ENCODE results near the gene NAA16.

Gene NAA16

DNA sequence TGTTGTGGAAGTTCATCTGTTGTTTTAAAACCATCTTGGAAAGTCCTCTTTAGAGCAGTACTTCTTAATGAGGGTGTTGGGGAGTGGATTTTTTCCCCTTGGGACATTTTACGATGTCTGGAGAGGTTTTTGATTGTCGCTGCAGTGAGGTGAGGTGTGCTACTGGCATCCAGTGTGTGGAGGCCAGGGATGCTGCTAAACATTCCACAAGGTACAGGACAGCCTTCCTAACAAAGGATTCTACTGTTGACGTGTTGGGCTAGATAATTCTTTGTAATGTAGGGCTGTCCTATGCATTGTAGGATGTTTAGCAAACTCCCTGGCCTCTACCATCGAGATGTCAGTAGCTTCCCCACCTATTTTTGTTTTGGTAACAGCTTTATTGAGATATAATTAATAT, 33.3 kb downstream of the NAA16 start (continued):
- TF ChIP-seq, protein P1, sequence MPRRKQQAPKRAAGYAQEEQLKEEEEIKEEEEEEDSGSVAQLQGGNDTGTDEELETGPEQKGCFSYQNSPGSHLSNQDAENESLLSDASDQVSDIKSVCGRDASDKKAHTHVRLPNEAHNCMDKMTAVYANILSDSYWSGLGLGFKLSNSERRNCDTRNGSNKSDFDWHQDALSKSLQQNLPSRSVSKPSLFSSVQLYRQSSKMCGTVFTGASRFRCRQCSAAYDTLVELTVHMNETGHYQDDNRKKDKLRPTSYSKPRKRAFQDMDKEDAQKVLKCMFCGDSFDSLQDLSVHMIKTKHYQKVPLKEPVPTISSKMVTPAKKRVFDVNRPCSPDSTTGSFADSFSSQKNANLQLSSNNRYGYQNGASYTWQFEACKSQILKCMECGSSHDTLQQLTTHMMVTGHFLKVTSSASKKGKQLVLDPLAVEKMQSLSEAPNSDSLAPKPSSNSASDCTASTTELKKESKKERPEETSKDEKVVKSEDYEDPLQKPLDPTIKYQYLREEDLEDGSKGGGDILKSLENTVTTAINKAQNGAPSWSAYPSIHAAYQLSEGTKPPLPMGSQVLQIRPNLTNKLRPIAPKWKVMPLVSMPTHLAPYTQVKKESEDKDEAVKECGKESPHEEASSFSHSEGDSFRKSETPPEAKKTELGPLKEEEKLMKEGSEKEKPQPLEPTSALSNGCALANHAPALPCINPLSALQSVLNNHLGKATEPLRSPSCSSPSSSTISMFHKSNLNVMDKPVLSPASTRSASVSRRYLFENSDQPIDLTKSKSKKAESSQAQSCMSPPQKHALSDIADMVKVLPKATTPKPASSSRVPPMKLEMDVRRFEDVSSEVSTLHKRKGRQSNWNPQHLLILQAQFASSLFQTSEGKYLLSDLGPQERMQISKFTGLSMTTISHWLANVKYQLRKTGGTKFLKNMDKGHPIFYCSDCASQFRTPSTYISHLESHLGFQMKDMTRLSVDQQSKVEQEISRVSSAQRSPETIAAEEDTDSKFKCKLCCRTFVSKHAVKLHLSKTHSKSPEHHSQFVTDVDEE (CRISPR knock-in tag; IDR thresholded peaks at IDR 0.05): no peak
- TF ChIP-seq GLIS3 (CRISPR knock-in tag; IDR thresholded peaks at IDR 0.05) (no peak), RARB (CRISPR knock-in tag; IDR thresholded peaks at IDR 0.05) (no peak)
- TF ChIP-seq, protein P2, sequence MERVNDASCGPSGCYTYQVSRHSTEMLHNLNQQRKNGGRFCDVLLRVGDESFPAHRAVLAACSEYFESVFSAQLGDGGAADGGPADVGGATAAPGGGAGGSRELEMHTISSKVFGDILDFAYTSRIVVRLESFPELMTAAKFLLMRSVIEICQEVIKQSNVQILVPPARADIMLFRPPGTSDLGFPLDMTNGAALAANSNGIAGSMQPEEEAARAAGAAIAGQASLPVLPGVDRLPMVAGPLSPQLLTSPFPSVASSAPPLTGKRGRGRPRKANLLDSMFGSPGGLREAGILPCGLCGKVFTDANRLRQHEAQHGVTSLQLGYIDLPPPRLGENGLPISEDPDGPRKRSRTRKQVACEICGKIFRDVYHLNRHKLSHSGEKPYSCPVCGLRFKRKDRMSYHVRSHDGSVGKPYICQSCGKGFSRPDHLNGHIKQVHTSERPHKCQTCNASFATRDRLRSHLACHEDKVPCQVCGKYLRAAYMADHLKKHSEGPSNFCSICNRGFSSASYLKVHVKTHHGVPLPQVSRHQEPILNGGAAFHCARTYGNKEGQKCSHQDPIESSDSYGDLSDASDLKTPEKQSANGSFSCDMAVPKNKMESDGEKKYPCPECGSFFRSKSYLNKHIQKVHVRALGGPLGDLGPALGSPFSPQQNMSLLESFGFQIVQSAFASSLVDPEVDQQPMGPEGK (CRISPR knock-in tag; IDR thresholded peaks at IDR 0.05; ENCODE audit: borderline replicate concordance): no peak

DNA sequence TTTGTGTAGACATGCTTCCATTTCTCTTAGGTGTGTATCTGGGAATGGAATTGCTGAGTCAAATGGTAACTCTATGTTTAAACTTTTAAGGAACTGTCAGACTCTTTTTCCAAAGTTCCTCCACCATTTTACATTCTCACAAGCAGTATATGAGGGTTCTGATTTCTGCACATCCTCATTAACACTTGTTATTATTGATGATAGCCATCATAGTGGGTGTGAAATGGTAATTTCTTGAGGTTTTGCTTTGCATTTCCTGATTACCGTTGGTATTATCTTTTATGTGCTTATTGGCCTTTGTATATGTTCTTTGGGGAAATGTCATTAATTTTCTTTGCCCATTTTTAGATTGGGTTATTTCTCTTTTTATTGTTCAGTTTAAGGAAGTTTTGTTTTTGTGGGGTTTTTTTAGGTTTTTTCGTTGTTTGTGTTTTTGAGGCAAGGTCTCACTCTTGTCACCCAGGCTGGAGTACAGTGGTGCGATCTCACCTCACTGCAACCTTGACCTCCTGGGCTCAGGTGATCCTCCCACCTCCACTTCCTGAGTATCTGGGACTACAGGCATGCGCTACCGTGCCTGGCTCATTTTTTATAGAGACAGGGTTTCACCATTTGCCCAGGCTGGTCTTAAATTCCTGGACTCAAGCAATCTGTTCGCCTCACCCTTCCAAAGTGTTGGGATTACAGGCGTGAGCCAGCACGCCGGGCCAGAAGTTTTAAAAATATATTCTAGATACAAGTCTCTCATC, 34.3 kb downstream of the NAA16 start:
- TF ChIP-seq CSDC2 (CRISPR knock-in tag; IDR thresholded peaks at IDR 0.05) (no peak), ZNF8 (CRISPR knock-in tag; IDR thresholded peaks at IDR 0.05) (0 out of 2 replicates have a peak, but pooled peaks have one; percentile 2)
- no peak for ATAC-seq

DNA sequence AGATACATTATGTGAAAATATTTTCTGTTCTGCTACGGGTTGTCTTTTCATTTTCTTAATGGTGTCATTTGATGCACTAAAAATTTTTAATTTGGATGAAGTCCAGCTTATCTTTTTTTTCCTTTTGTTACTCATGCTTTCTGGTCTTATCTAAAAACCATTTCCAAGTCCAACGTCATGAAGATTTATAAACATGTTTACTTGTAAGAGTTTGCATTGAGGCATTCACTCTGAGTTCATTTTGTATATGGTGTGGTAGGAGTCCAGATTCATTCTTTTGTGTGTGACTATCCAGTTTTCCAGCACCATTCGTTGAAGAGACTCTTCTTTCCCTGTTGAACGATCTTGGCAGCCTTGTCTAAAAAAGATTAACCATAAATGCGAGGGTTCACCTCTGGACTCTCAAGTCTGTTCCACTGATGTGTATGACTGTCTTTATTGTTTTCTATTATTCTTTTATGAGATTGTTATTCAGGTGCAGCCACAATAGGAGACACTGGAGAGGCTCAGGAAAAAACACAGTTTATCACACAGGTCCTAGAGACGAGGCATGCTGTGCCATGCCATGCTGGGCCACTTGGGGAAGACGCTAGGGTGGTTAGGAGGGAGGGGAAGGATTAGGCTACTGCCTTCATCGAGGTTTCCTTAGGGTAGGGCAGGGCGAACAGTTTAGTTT, 35.0 kb downstream of the NAA16 start:
- ATAC-seq: no peak
- TF ChIP-seq PPARA (CRISPR knock-in tag; IDR thresholded peaks at IDR 0.05; ENCODE audit: borderline replicate concordance) (no peak), GLIS3 (CRISPR knock-in tag; IDR thresholded peaks at IDR 0.05) (no peak), ZNF8 (CRISPR knock-in tag; IDR thresholded peaks at IDR 0.05) (no peak), ARNTL (CRISPR knock-in tag; IDR thresholded peaks at IDR 0.05; ENCODE audit: borderline replicate concordance, low read depth) (no peak), ESRRG (CRISPR knock-in tag; IDR thresholded peaks at IDR 0.05) (no peak), ZFP30 (CRISPR knock-in tag; IDR thresholded peaks at IDR 0.05) (no peak), ZFP3 (CRISPR knock-in tag; IDR thresholded peaks at IDR 0.05) (no peak), TCF4 (CRISPR knock-in tag; IDR thresholded peaks at IDR 0.05; ENCODE audit: borderline replicate concordance) (no peak), ZNF565 (CRISPR knock-in tag; conservative IDR thresholded peaks at IDR 0.05; ENCODE audit: low read depth) (no peak), CSDC2 (CRISPR knock-in tag; IDR thresholded peaks at IDR 0.05) (no peak), ISL1 (CRISPR knock-in tag; IDR thresholded peaks at IDR 0.05) (no peak), ZNF70 (CRISPR knock-in tag; IDR thresholded peaks at IDR 0.05) (no peak), ZC3H10 (CRISPR knock-in tag; IDR thresholded peaks at IDR 0.05) (no peak), TOX (CRISPR knock-in tag; IDR thresholded peaks at IDR 0.05; ENCODE audit: borderline replicate concordance) (no peak)
- TF ChIP-seq, protein P1 (CRISPR knock-in tag; IDR thresholded peaks at IDR 0.05): no peak
- TF ChIP-seq, protein P2 (CRISPR knock-in tag; IDR thresholded peaks at IDR 0.05; ENCODE audit: borderline replicate concordance): no peak
- TF ChIP-seq, protein P3, sequence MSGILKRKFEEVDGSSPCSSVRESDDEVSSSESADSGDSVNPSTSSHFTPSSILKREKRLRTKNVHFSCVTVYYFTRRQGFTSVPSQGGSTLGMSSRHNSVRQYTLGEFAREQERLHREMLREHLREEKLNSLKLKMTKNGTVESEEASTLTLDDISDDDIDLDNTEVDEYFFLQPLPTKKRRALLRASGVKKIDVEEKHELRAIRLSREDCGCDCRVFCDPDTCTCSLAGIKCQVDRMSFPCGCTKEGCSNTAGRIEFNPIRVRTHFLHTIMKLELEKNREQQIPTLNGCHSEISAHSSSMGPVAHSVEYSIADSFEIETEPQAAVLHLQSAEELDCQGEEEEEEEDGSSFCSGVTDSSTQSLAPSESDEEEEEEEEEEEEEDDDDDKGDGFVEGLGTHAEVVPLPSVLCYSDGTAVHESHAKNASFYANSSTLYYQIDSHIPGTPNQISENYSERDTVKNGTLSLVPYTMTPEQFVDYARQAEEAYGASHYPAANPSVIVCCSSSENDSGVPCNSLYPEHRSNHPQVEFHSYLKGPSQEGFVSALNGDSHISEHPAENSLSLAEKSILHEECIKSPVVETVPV (CRISPR knock-in tag; IDR thresholded peaks at IDR 0.05): no peak
